Ovary (tissue), 9 donors: ENCODE measurements around the gene PIAS4. TPM values are rescaled to one million over a fixed set of nuclear protein-coding genes. Genes with fewer than 3 reads are reported as not detected.
A peak's percentile ranks its signal among the peaks of the same experiment; 100 is the strongest.

Experiments used
- DNase-seq, 5 donors: peaks; one replicate each; pipeline ENCODE4 v3.0.0-alpha.2; 2019 to 2020
- H3K27ac ChIP-seq, 2 donors: fragments of 200-600 bp; one replicate each; pipeline versions ENCODE4 v1.5.1 to v1.8.0; 2019 to 2022
- H3K27me3 ChIP-seq: fragments of 200-600 bp; one replicate; pipeline ENCODE4 v1.8.0; 2022
- H3K36me3 ChIP-seq: fragments of 200-600 bp; sonication (generic); one replicate; pipeline ENCODE4 v1.5.1; 2019
- H3K4me1 ChIP-seq: one replicate; pipeline ENCODE4 v1.8.1; 2013; ENCODE audit warnings: mild to moderate bottlenecking, moderate library complexity; ENCODE audit not compliant: insufficient read depth
- H3K4me3 ChIP-seq: fragments of 200-600 bp; sonication (generic); one replicate; pipeline ENCODE4 v1.5.1; 2017
- H3K9me3 ChIP-seq, 2 donors: fragments of 200-600 bp in 1 of 2; sonication (generic) in 1 of 2; one replicate each; pipeline versions ENCODE4 v1.5.1 to v1.8.1; 2013 to 2019; ENCODE audit warnings: mild to moderate bottlenecking in 1 of 2, moderate library complexity in 1 of 2
- CTCF ChIP-seq, 3 donors: fragments of 450-650 bp in 2 of 3; fragments of 200-600 bp in 1 of 3; IDR thresholded peaks; one replicate each; pipeline versions ENCODE4 v1.5.1 to v1.8.0; 2016 to 2022; ENCODE audit warnings: antibody characterized with exemption in 3 of 3, mild to moderate bottlenecking in 1 of 3
- EP300 ChIP-seq: sonication (generic); formaldehyde crosslinking; IDR thresholded peaks from one replicate; pipeline ENCODE4 v1.6.1; 2017; ENCODE audit warnings: antibody characterized with exemption
- POLR2A ChIP-seq: fragments of 450-650 bp; IDR thresholded peaks from one replicate; pipeline ENCODE4 v1.6.1; 2017; ENCODE audit warnings: antibody characterized with exemption, mild to moderate bottlenecking, moderate library complexity
- WGBS, 3 donors: extraction: QIAGEN DNeasy Blood & Tissue Kit in 1 of 3; methylation state at CpG; one replicate each; pipeline versions ENCODE4 v1.1.5 to v1.1.7; 2013 to 2017; 5-methylcytosine and 5-hydroxymethylcytosine counted together
- intact Hi-C, 4 donors: fragments of 100-400 bp; cut with DNase I; formaldehyde crosslinking; loops; one replicate each; pipeline versions ENCODE4 v1.11.0 to v1.15.1; 2022 to 2023
- polyA plus RNA-seq, 2 donors: library from polyadenylated mRNA; stranded (reverse); fragments of 200-250 nt in 1 of 2; fragments of 350-450 nt in 1 of 2; fragmentation: Illumina TruSeq in 1 of 2; extraction: RNeasy Lipid Tissue Mini Kit (QIAGEN cat#74804) in 1 of 2; gene quantifications; one replicate each; pipeline ENCODE4 v1.2.3, GENCODE V29; 2013 to 2014
- total RNA-seq, 7 donors: library from RNA; depleted of rRNA in 2 of 7; stranded (reverse); fragments of >200 nt in 2 of 7; fragmentation: NEBNext Ultra II Directional in 3 of 7; extraction: Animal tissue kit (Norgen Biotek cat#: 25700) in 3 of 7; gene quantifications; one replicate each; pipeline versions ENCODE4 v1.1.0 to v1.2.4, GENCODE V29; 2016 to 2023
- donor health status: DM: no; HTN: no; CAD: no; lungs with moderate emphysema.
- donor health status: DM: no; HTN: no; CAD: no.
- donor health status: Bipolar disorder and iron deficiency.
- donor health status: DM: yes; HTN: yes; CAD: no.
- donor health status: DM: no; HTN: no; CAD: no.
- donor health status: DM: yes; HTN: yes; CAD: no.

The PIAS4 gene
- total and polyA plus RNA-seq, 9 donors, result 5.2 to 29.7 (median 21.3) TPM

- Histone ChIP-seq H3K27me3 (no peaks in the 10 kb centered on the region), H3K9me3 (no peaks in the 10 kb centered on the region), H3K4me3 (no peak overlapping the region), H3K27ac (no peak overlapping the region), H3K4me1 (peaks cover 7% of the 10 kb centered on the region), H3K36me3 (no peaks in the 10 kb centered on the region)
- DNase-seq, result no peak
- 89 to 93% (median 92%) methylated on average over 19 to 25 of the region's 25 CpGs for WGBS, 3 donors
- intact Hi-C loops, result no loop called here
- TF ChIP-seq POLR2A (no peak), EP300 (no peak), CTCF (IDR thresholded peaks at IDR 0.05) (no peak)
These were observed 29.2 kb downstream of the PIAS4 start for GRCh38 chr19:4036576-4037300.

GRCh38 chr19:4037301-4037949 is 29.9 kb downstream of the PIAS4 start:
- peak in 1 of 5 donors; percentile 26 for DNase-seq
- no peak for TF ChIP-seq EP300
- no peak for TF ChIP-seq POLR2A
- TF ChIP-seq CTCF (IDR thresholded peaks at IDR 0.05), result no peak
- no peak overlapping the region for H3K27ac ChIP-seq
- H3K36me3 ChIP-seq, result no peaks in the 10 kb centered on the region
- H3K9me3 ChIP-seq, result no peaks in the 10 kb centered on the region
- WGBS, 3 donors, result 68 to 84% (median 84%) methylated on average over 50 to 54 of the region's 54 CpGs
- intact Hi-C loops, result no loop called here
- peaks cover 7% of the 10 kb centered on the region for H3K4me1 ChIP-seq
- no peak overlapping the region for H3K4me3 ChIP-seq
- no peaks in the 10 kb centered on the region for H3K27me3 ChIP-seq

GRCh38 chr19:4038057-4038456 is 30.5 kb downstream of the PIAS4 start:
- intact Hi-C loops, result no loop called here
- Histone ChIP-seq H3K9me3 (no peaks in the 10 kb centered on the region), H3K4me1 (peaks cover 7% of the 10 kb centered on the region), H3K4me3 (no peak overlapping the region), H3K27ac (no peak overlapping the region), H3K27me3 (no peaks in the 10 kb centered on the region), H3K36me3 (no peaks in the 10 kb centered on the region)
- no peak for TF ChIP-seq POLR2A
- TF ChIP-seq EP300, result no peak
- no peak for TF ChIP-seq CTCF (IDR thresholded peaks at IDR 0.05)
- 32 to 65% (median 38%) methylated on average over 33 of the region's 33 CpGs for WGBS, 3 donors
- DNase-seq, result peak in 1 of 5 donors; percentile 26

GRCh38 chr19:4038661-4039423 is 31.3 kb downstream of the PIAS4 start:
- intact Hi-C loops, result no loop called here
- H3K9me3 ChIP-seq, result no peaks in the 10 kb centered on the region
- no peak for DNase-seq
- TF ChIP-seq POLR2A, result no peak
- TF ChIP-seq EP300, result no peak
- no peak for TF ChIP-seq CTCF (IDR thresholded peaks at IDR 0.05)
- H3K36me3 ChIP-seq, result no peaks in the 10 kb centered on the region
- peak overlapping the region; percentile 19 to 21 for H3K27ac ChIP-seq
- 44 to 82% (median 62%) methylated on average over 39 to 40 of the region's 40 CpGs for WGBS, 3 donors
- peaks cover 7% of the 10 kb centered on the region for H3K4me1 ChIP-seq
- no peaks in the 10 kb centered on the region for H3K27me3 ChIP-seq
- no peak overlapping the region for H3K4me3 ChIP-seq
